Activated CD8-positive, alpha-beta memory T cell treated with anti-CD3 and anti-CD28 coated beads, Interleukin-2, amount 10 ng/mL, durations not matched to agents 7 days and 5 days (primary cell): ENCODE data around the gene PRELID3B. TPM values are rescaled to one million over a fixed set of nuclear protein-coding genes. Genes with fewer than 3 reads are reported as not detected.
A peak's percentile ranks its signal among the peaks of the same experiment; 100 is the strongest.

Experiments
- ATAC-seq: fragments of 150-1000 bp; cut with Tn5 transposase; one replicate; pipeline ENCODE4 v1.10.0; 2021; ENCODE audit warnings: moderate library complexity
- CTCF ChIA-PET: fragments of 350-600 bp; sonication (Branson Sonifier 250); formaldehyde crosslinking; loops from one replicate; lab custom pipeline; 2021; ENCODE audit warnings: antibody characterized with exemption; lab: Charles Lee
- DNase-seq: peaks from one replicate; pipeline ENCODE4 v3.0.0-alpha.2; 2020
- H3K27ac Mint-ChIP-seq: one replicate; pipeline ENCODE4 v1.8.0; 2021; ENCODE audit warnings: mild to moderate bottlenecking, mixed read lengths
- H3K27me3 Mint-ChIP-seq: one replicate; pipeline ENCODE4 v1.8.0; 2021; ENCODE audit warnings: mixed read lengths
- H3K36me3 Mint-ChIP-seq: one replicate; pipeline ENCODE4 v1.8.0; 2021; ENCODE audit warnings: mild to moderate bottlenecking, mixed read lengths
- H3K4me1 Mint-ChIP-seq: one replicate; pipeline ENCODE4 v1.8.0; 2021; ENCODE audit warnings: mixed read lengths
- H3K4me3 Mint-ChIP-seq: one replicate; pipeline ENCODE4 v1.8.0; 2021; ENCODE audit warnings: mild to moderate bottlenecking, moderate library complexity, mixed read lengths
- H3K9me3 Mint-ChIP-seq: one replicate; pipeline ENCODE4 v1.8.0; 2022; ENCODE audit warnings: low read depth, mixed read lengths
- total RNA-seq, 2 experiments: library from RNA; stranded (reverse); gene quantifications; one replicate each; pipeline ENCODE4 v1.2.3, GENCODE V29; 2021

Gene PRELID3B
- total RNA-seq = 100 to 1,000 TPM in 1 of 2 experiments, 10 to 100 TPM in 1; 80.4 to 104 TPM

- Mint-ChIP-seq H3K4me3 (peak within 1 kb of the TSS; percentile 92), H3K9me3 (no peaks in the 10 kb centered on the region), H3K4me1 (peaks cover 52% of the 10 kb centered on the region), H3K27me3 (no peaks in the 10 kb centered on the region), H3K27ac (peak within 1 kb of the TSS; percentile 85), H3K36me3 (peaks cover 23% of the 10 kb centered on the region)
- CTCF ChIA-PET = interaction anchor here (1.0 to 1.8 kb wide), 3 partner anchors 8 to 40 kb away, joined by 3 to 5 read pairs (median 5); no protein-coding TSS in a partner anchor
- no peak for DNase-seq
- ATAC-seq = peak; percentile 52
These were observed at the start of gene PRELID3B for GRCh38 chr20:59042151-59042795. Gene PRELID3B (minus strand): TSS chr20:59042786. CDS start chr20:59042730, 56 bp downstream.

- Mint-ChIP-seq H3K4me3 (no peak overlapping the region), H3K27ac (no peak overlapping the region), H3K27me3 (peaks cover 18% of the 10 kb centered on the region), H3K4me1 (peaks cover 2% of the 10 kb centered on the region), H3K9me3 (no peaks in the 10 kb centered on the region), H3K36me3 (no peaks in the 10 kb centered on the region)
- CTCF ChIA-PET = interaction anchor here (0.7 to 7.0 kb wide), 49 partner anchors 8 to 438 kb away, joined by 3 to 195 read pairs (median 4); partner anchors contain the start of genes ATP5F1E and ZNF831
- peak; percentile 84 for ATAC-seq
- peak; percentile 87 for DNase-seq
These were observed 45.3 kb upstream of the PRELID3B start for GRCh38 chr20:59087829-59088433.

GRCh38 chr20:59086923-59087322, 44.3 kb upstream of the PRELID3B start:
- H3K4me3 Mint-ChIP-seq = no peak overlapping the region

GRCh38 chr20:59084041-59084850, 41.7 kb upstream of the PRELID3B start:
- H3K27ac Mint-ChIP-seq = no peak overlapping the region
- no peaks in the 10 kb centered on the region for H3K36me3 Mint-ChIP-seq
- peaks cover 2% of the 10 kb centered on the region for H3K4me1 Mint-ChIP-seq
- H3K4me3 Mint-ChIP-seq = no peak overlapping the region
- H3K27me3 Mint-ChIP-seq = peaks cover 34% of the 10 kb centered on the region
- ATAC-seq (no peak), DNase-seq (no peak)
- no peaks in the 10 kb centered on the region for H3K9me3 Mint-ChIP-seq
- CTCF ChIA-PET = interaction anchor here (0.7 to 7.0 kb wide), 5 partner anchors 39 to 217 kb away, joined by 3 to 195 read pairs (median 3); no protein-coding TSS in a partner anchor

More at GRCh38 chr20:59086923-59087322, 44.3 kb upstream of the PRELID3B start:
- Mint-ChIP-seq H3K9me3 (no peaks in the 10 kb centered on the region), H3K4me1 (peaks cover 2% of the 10 kb centered on the region), H3K27me3 (peaks cover 20% of the 10 kb centered on the region), H3K36me3 (no peaks in the 10 kb centered on the region), H3K27ac (no peak overlapping the region)
- ATAC-seq (no peak), DNase-seq (no peak)
- CTCF ChIA-PET = interaction anchor here (1.0 to 7.0 kb wide), 24 partner anchors 10 to 326 kb away, joined by 3 to 195 read pairs (median 6); partner anchors contain the start of gene ZNF831

- Mint-ChIP-seq H3K4me3 (no peak overlapping the region), H3K27ac (no peak overlapping the region)
- ATAC-seq = no peak
These were observed 40.4 kb upstream of the PRELID3B start for GRCh38 chr20:59082981-59083380.

GRCh38 chr20:59082077-59082740, 39.6 kb upstream of the PRELID3B start:
- Mint-ChIP-seq H3K9me3 (no peaks in the 10 kb centered on the region), H3K27me3 (peaks cover 40% of the 10 kb centered on the region), H3K36me3 (no peaks in the 10 kb centered on the region), H3K27ac (no peak overlapping the region), H3K4me3 (no peak overlapping the region), H3K4me1 (peaks cover 9% of the 10 kb centered on the region)
- ATAC-seq (no peak), DNase-seq (no peak)
- CTCF ChIA-PET = interaction anchor here (0.8 to 1.6 kb wide), 8 partner anchors 15 to 431 kb away, joined by 3 to 9 read pairs (median 4); partner anchors contain the start of genes PRELID3B and STX16

More at GRCh38 chr20:59082981-59083380, 40.4 kb upstream of the PRELID3B start:
- no peaks in the 10 kb centered on the region for H3K9me3 Mint-ChIP-seq
- H3K27me3 Mint-ChIP-seq = peaks cover 40% of the 10 kb centered on the region
- CTCF ChIA-PET = interaction anchor here (0.8 to 1.6 kb wide), 8 partner anchors 14 to 432 kb away, joined by 3 to 9 read pairs (median 4); partner anchors contain the start of genes PRELID3B and STX16
- peaks cover 6% of the 10 kb centered on the region for H3K4me1 Mint-ChIP-seq
- no peaks in the 10 kb centered on the region for H3K36me3 Mint-ChIP-seq
- DNase-seq = no peak

- ATAC-seq (no peak), DNase-seq (no peak)
- no peak overlapping the region for H3K4me3 Mint-ChIP-seq
- H3K36me3 Mint-ChIP-seq = no peaks in the 10 kb centered on the region
- peaks cover 14% of the 10 kb centered on the region for H3K4me1 Mint-ChIP-seq
- no peaks in the 10 kb centered on the region for H3K9me3 Mint-ChIP-seq
- peaks cover 42% of the 10 kb centered on the region for H3K27me3 Mint-ChIP-seq
- H3K27ac Mint-ChIP-seq = no peak overlapping the region
- CTCF ChIA-PET = no interaction called here
These were observed 38.5 kb upstream of the PRELID3B start for GRCh38 chr20:59081036-59081435.

- peaks cover 28% of the 10 kb centered on the region for H3K4me1 Mint-ChIP-seq
- no peaks in the 10 kb centered on the region for H3K36me3 Mint-ChIP-seq
- H3K9me3 Mint-ChIP-seq = no peaks in the 10 kb centered on the region
- CTCF ChIA-PET = no interaction called here
- ATAC-seq = no peak
- no peak for DNase-seq
- H3K4me3 Mint-ChIP-seq = no peak overlapping the region
- H3K27me3 Mint-ChIP-seq = peaks cover 54% of the 10 kb centered on the region
- no peak overlapping the region for H3K27ac Mint-ChIP-seq
These were observed 35.6 kb upstream of the PRELID3B start for GRCh38 chr20:59078231-59078630.

- Mint-ChIP-seq H3K4me1 (peaks cover 28% of the 10 kb centered on the region), H3K9me3 (no peaks in the 10 kb centered on the region), H3K27ac (no peak overlapping the region), H3K36me3 (no peaks in the 10 kb centered on the region), H3K27me3 (peaks cover 55% of the 10 kb centered on the region), H3K4me3 (no peak overlapping the region)
- DNase-seq = no peak
- no peak for ATAC-seq
- CTCF ChIA-PET = no interaction called here
These were observed 35.1 kb upstream of the PRELID3B start for GRCh38 chr20:59077705-59078104.

- Mint-ChIP-seq H3K4me1 (peaks cover 28% of the 10 kb centered on the region), H3K4me3 (no peak overlapping the region), H3K36me3 (no peaks in the 10 kb centered on the region), H3K27me3 (peaks cover 56% of the 10 kb centered on the region), H3K9me3 (no peaks in the 10 kb centered on the region), H3K27ac (no peak overlapping the region)
- ATAC-seq = peak; percentile 53
- CTCF ChIA-PET = interaction anchor here (0.6 to 1.4 kb wide), 5 partner anchors 12 to 496 kb away, joined by 3 read pairs; no protein-coding TSS in a partner anchor
- DNase-seq = no peak
These were observed 33.4 kb upstream of the PRELID3B start for GRCh38 chr20:59075934-59076508.

GRCh38 chr20:59074456-59074855, 31.9 kb upstream of the PRELID3B start:
- ATAC-seq (peak; percentile 45), DNase-seq (no peak)
- peaks cover 28% of the 10 kb centered on the region for H3K4me1 Mint-ChIP-seq
- H3K9me3 Mint-ChIP-seq = no peaks in the 10 kb centered on the region
- H3K4me3 Mint-ChIP-seq = no peak overlapping the region
- H3K27ac Mint-ChIP-seq = no peak overlapping the region
- no peaks in the 10 kb centered on the region for H3K36me3 Mint-ChIP-seq
- CTCF ChIA-PET = no interaction called here
- peaks cover 58% of the 10 kb centered on the region for H3K27me3 Mint-ChIP-seq

GRCh38 chr20:59073582-59073981, 31.0 kb upstream of the PRELID3B start:
- CTCF ChIA-PET = interaction anchor here (1.3 kb wide), 1 partner anchor 14 kb away, joined by 3 read pairs; no protein-coding TSS in a partner anchor
- ATAC-seq (no peak), DNase-seq (no peak)
- no peak overlapping the region for H3K4me3 Mint-ChIP-seq
- peaks cover 54% of the 10 kb centered on the region for H3K27me3 Mint-ChIP-seq
- H3K36me3 Mint-ChIP-seq = no peaks in the 10 kb centered on the region
- H3K4me1 Mint-ChIP-seq = peaks cover 28% of the 10 kb centered on the region
- no peak overlapping the region for H3K27ac Mint-ChIP-seq
- H3K9me3 Mint-ChIP-seq = no peaks in the 10 kb centered on the region
